ENCODE data around the gene DUSP28. TPM values are rescaled to one million over a fixed set of nuclear protein-coding genes. Genes with fewer than 3 reads are reported as not detected.

Gene DUSP28
- total and polyA plus RNA-seq, 2 experiments from 2014 or later, result 2.7 to 4.3 TPM

DNA sequence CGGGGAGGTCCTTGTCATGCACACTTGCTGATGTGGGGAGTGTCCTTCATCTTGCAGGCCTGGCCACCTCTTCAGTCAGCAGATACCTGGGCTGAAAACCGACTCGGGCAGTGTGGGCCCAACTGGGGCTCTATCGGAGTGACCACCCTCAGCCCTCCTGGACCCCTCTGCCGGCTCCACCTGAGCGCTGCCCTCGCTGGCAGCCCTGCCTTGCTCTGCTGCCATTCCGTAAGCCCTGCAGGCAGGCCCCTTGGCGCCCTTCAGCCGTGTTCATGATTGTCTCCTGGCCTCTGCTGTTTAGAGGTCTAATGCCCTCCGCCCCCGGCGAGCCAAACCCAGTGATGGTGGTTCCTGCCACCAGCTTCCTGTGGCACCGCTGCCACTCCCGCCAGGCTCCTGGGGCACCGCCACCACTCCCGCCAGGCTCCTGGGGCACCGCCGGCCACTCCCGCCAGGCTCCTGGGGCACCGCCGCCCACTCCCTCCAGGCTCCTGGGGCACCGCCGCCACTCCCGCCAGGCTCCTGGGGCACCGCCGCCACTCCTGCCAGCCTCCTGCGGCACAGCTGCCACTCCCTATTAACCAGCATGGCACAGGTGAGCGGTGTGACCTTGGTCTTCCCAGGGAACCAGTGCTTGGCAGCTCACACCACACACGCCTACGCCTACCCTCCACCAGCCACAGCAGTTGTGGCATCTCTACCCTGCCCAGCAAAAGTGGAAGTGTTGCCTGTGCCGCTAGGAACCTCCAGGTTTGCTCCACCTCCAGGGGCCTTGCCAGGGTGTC is 42.3 kb downstream of the DUSP28 start:
- no peaks in the 10 kb centered on the region for H3K9me3 Mint-ChIP-seq
- ATAC-seq (no peak), DNase-seq (ENCODE audit: low spot score) (no peak)
- no peaks in the 10 kb centered on the region for H3K4me1 ChIP-seq (ENCODE audit: insufficient read depth)
- no peaks in the 10 kb centered on the region; the same call in 1 of the 2 replicates for H4K20me1 ChIP-seq (replicated peaks; ENCODE audit: insufficient read depth)
- H3K4me1 Mint-ChIP-seq, result no peaks in the 10 kb centered on the region
- no peaks in the 10 kb centered on the region for H3K27me3 ChIP-seq (ENCODE audit: insufficient read depth)
- H3K4me3 Mint-ChIP-seq, result no peak overlapping the region
- no peak for TF ChIP-seq ZNF114 (CRISPR knock-in tag; IDR thresholded peaks at IDR 0.05)
- no peak for TF ChIP-seq EZH2 (IDR thresholded peaks at IDR 0.05; ENCODE audit: low read depth, unreplicated experiment)
- TF ChIP-seq, protein P1, sequence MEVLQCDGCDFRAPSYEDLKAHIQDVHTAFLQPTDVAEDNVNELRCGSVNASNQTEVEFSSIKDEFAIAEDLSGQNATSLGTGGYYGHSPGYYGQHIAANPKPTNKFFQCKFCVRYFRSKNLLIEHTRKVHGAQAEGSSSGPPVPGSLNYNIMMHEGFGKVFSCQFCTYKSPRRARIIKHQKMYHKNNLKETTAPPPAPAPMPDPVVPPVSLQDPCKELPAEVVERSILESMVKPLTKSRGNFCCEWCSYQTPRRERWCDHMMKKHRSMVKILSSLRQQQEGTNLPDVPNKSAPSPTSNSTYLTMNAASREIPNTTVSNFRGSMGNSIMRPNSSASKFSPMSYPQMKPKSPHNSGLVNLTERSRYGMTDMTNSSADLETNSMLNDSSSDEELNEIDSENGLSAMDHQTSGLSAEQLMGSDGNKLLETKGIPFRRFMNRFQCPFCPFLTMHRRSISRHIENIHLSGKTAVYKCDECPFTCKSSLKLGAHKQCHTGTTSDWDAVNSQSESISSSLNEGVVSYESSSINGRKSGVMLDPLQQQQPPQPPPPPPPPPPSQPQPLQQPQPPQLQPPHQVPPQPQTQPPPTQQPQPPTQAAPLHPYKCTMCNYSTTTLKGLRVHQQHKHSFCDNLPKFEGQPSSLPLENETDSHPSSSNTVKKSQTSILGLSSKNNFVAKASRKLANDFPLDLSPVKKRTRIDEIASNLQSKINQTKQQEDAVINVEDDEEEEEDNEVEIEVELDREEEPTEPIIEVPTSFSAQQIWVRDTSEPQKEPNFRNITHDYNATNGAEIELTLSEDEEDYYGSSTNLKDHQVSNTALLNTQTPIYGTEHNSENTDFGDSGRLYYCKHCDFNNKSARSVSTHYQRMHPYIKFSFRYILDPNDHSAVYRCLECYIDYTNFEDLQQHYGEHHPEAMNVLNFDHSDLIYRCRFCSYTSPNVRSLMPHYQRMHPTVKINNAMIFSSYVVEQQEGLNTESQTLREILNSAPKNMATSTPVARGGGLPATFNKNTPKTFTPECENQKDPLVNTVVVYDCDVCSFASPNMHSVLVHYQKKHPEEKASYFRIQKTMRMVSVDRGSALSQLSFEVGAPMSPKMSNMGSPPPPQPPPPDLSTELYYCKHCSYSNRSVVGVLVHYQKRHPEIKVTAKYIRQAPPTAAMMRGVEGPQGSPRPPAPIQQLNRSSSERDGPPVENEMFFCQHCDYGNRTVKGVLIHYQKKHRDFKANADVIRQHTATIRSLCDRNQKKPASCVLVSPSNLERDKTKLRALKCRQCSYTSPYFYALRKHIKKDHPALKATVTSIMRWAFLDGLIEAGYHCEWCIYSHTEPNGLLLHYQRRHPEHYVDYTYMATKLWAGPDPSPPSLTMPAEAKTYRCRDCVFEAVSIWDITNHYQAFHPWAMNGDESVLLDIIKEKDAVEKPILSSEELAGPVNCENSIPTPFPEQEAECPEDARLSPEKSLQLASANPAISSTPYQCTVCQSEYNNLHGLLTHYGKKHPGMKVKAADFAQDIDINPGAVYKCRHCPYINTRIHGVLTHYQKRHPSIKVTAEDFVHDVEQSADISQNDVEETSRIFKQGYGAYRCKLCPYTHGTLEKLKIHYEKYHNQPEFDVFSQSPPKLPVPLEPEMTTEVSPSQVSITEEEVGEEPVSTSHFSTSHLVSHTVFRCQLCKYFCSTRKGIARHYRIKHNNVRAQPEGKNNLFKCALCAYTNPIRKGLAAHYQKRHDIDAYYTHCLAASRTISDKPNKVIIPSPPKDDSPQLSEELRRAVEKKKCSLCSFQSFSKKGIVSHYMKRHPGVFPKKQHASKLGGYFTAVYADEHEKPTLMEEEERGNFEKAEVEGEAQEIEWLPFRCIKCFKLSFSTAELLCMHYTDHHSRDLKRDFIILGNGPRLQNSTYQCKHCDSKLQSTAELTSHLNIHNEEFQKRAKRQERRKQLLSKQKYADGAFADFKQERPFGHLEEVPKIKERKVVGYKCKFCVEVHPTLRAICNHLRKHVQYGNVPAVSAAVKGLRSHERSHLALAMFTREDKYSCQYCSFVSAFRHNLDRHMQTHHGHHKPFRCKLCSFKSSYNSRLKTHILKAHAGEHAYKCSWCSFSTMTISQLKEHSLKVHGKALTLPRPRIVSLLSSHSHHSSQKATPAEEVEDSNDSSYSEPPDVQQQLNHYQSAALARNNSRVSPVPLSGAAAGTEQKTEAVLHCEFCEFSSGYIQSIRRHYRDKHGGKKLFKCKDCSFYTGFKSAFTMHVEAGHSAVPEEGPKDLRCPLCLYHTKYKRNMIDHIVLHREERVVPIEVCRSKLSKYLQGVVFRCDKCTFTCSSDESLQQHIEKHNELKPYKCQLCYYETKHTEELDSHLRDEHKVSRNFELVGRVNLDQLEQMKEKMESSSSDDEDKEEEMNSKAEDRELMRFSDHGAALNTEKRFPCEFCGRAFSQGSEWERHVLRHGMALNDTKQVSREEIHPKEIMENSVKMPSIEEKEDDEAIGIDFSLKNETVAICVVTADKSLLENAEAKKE (CRISPR knock-in tag; IDR thresholded peaks at IDR 0.05), result no peak
- TF ChIP-seq, protein P2, sequence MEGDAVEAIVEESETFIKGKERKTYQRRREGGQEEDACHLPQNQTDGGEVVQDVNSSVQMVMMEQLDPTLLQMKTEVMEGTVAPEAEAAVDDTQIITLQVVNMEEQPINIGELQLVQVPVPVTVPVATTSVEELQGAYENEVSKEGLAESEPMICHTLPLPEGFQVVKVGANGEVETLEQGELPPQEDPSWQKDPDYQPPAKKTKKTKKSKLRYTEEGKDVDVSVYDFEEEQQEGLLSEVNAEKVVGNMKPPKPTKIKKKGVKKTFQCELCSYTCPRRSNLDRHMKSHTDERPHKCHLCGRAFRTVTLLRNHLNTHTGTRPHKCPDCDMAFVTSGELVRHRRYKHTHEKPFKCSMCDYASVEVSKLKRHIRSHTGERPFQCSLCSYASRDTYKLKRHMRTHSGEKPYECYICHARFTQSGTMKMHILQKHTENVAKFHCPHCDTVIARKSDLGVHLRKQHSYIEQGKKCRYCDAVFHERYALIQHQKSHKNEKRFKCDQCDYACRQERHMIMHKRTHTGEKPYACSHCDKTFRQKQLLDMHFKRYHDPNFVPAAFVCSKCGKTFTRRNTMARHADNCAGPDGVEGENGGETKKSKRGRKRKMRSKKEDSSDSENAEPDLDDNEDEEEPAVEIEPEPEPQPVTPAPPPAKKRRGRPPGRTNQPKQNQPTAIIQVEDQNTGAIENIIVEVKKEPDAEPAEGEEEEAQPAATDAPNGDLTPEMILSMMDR (conservative IDR thresholded peaks at IDR 0.05; ENCODE audit: low read depth in 2 of 2), result no peak
- no peak for TF ChIP-seq POLR2AphosphoS5 (IDR thresholded peaks at IDR 0.05; ENCODE audit: low read depth)
- TF ChIP-seq CREB1 (CRISPR knock-in tag; IDR thresholded peaks at IDR 0.05; ENCODE audit: low read depth), result no peak
- no peak for TF ChIP-seq ZNF331 (CRISPR knock-in tag; IDR thresholded peaks at IDR 0.05; ENCODE audit: low read depth)
- TF ChIP-seq JUNB (IDR thresholded peaks at IDR 0.05; ENCODE audit: unreplicated experiment), result no peak
- TF ChIP-seq, protein P3, sequence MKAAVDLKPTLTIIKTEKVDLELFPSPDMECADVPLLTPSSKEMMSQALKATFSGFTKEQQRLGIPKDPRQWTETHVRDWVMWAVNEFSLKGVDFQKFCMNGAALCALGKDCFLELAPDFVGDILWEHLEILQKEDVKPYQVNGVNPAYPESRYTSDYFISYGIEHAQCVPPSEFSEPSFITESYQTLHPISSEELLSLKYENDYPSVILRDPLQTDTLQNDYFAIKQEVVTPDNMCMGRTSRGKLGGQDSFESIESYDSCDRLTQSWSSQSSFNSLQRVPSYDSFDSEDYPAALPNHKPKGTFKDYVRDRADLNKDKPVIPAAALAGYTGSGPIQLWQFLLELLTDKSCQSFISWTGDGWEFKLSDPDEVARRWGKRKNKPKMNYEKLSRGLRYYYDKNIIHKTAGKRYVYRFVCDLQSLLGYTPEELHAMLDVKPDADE (IDR thresholded peaks at IDR 0.05), result no peak
- TF ChIP-seq STAT1 (IDR thresholded peaks at IDR 0.05; ENCODE audit: unreplicated experiment), result no peak
- no peak for TF ChIP-seq EZH2phosphoT487 (IDR thresholded peaks at IDR 0.05; ENCODE audit: unreplicated experiment)
- no peak for TF ChIP-seq NANOG (IDR thresholded peaks at IDR 0.05; ENCODE audit: borderline replicate concordance)
- TF ChIP-seq, protein P4, sequence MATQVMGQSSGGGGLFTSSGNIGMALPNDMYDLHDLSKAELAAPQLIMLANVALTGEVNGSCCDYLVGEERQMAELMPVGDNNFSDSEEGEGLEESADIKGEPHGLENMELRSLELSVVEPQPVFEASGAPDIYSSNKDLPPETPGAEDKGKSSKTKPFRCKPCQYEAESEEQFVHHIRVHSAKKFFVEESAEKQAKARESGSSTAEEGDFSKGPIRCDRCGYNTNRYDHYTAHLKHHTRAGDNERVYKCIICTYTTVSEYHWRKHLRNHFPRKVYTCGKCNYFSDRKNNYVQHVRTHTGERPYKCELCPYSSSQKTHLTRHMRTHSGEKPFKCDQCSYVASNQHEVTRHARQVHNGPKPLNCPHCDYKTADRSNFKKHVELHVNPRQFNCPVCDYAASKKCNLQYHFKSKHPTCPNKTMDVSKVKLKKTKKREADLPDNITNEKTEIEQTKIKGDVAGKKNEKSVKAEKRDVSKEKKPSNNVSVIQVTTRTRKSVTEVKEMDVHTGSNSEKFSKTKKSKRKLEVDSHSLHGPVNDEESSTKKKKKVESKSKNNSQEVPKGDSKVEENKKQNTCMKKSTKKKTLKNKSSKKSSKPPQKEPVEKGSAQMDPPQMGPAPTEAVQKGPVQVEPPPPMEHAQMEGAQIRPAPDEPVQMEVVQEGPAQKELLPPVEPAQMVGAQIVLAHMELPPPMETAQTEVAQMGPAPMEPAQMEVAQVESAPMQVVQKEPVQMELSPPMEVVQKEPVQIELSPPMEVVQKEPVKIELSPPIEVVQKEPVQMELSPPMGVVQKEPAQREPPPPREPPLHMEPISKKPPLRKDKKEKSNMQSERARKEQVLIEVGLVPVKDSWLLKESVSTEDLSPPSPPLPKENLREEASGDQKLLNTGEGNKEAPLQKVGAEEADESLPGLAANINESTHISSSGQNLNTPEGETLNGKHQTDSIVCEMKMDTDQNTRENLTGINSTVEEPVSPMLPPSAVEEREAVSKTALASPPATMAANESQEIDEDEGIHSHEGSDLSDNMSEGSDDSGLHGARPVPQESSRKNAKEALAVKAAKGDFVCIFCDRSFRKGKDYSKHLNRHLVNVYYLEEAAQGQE (IDR thresholded peaks at IDR 0.05; ENCODE audit: unreplicated experiment), result no peak
- no peak overlapping the region for H2AFZ ChIP-seq
- peaks cover 2% of the 10 kb centered on the region; the same call in 1 of the 3 replicates for H3K36me3 Mint-ChIP-seq (ENCODE audit: low read depth)
- no peak overlapping the region for H3K4me2 ChIP-seq
- no peak overlapping the region for H3K27ac Mint-ChIP-seq
- no peaks in the 10 kb centered on the region for H3K9me2 ChIP-seq (ENCODE audit: insufficient read depth)
- H3F3A ChIP-seq (replicated peaks; ENCODE audit: low read depth), result no peaks in the 10 kb centered on the region
- H3K27ac ChIP-seq (ENCODE audit: low read depth), result no peak overlapping the region
- no peak overlapping the region for H3K4me3 ChIP-seq
- H3K79me2 ChIP-seq (replicated peaks; ENCODE audit: insufficient read depth), result no peaks in the 10 kb centered on the region
- peaks cover 2% of the 10 kb centered on the region for H3K27me3 Mint-ChIP-seq (ENCODE audit: insufficient read depth, low read depth, poor library complexity)
- no peaks in the 10 kb centered on the region for H3K36me3 ChIP-seq (ENCODE audit: insufficient read depth)

All from GM23338 (cell line).